Thyroid gland (tissue), 4 donors: ENCODE results near the gene EGR1.

Experiments
- POLR2A ChIP-seq, 2 donors: fragments of 450-650 bp; IDR thresholded peaks; one replicate each; pipeline ENCODE4 v1.6.1; 2017; ENCODE audit warnings: antibody characterized with exemption in 2 of 2, mild to moderate bottlenecking in 2 of 2, moderate library complexity in 1 of 2
- TF ChIP-seq, protein P1 (sequence below), 6 experiments: fragments of 200-600 bp in 3 of 6; fragments of 450-650 bp in 3 of 6; sonication (generic) in 3 of 6; IDR thresholded peaks; one replicate each; pipeline ENCODE4 v1.5.1; 2016 to 2019; ENCODE audit warnings: antibody characterized with exemption in 6 of 6, mild to moderate bottlenecking in 2 of 6, inconsistent platforms in 1 of 6, moderate library complexity in 1 of 6

DNA sequence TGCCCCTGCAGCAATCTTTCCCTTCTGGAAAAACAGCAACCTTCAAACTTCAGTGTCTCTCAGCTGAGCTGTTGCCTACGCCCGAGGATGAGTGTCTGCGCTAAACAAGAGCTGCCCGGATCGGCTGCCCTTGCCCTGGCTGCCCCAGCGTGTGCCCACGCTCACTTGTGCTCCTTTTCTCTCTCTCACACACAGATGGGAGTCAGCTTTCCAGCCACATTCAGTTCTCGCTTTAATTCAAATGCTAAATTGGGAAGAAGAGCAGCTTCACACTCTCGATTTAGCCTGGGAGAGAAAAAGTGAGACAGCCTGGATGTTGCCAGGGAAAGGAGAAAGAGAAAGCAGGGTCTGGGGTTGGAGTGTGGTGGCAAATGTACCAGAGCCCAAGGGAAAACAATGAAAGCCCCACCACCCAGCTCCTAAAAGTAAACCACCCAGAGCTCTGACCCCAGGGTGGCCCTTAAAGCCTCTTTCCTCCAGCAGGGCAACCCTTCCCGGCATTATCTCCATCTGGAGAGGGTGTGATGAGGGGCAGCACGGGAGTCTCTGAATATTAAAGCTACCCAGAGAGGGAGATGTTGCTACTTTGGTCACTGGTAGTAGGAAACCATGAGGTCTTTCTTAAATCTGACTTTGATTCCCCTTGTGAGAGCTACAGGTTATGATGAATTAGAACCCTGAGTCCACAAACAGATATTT, 9.9 kb upstream of the EGR1 start:
- TF ChIP-seq, protein P1, sequence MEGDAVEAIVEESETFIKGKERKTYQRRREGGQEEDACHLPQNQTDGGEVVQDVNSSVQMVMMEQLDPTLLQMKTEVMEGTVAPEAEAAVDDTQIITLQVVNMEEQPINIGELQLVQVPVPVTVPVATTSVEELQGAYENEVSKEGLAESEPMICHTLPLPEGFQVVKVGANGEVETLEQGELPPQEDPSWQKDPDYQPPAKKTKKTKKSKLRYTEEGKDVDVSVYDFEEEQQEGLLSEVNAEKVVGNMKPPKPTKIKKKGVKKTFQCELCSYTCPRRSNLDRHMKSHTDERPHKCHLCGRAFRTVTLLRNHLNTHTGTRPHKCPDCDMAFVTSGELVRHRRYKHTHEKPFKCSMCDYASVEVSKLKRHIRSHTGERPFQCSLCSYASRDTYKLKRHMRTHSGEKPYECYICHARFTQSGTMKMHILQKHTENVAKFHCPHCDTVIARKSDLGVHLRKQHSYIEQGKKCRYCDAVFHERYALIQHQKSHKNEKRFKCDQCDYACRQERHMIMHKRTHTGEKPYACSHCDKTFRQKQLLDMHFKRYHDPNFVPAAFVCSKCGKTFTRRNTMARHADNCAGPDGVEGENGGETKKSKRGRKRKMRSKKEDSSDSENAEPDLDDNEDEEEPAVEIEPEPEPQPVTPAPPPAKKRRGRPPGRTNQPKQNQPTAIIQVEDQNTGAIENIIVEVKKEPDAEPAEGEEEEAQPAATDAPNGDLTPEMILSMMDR (IDR thresholded peaks at IDR 0.05) = no peak
- no peak for TF ChIP-seq POLR2A (IDR thresholded peaks at IDR 0.05)
